GM19043 (cell line): ENCODE measurements around the gene ENGASE.

Source experiments
- ATAC-seq: cut with Tn5 transposase; IDR thresholded peaks from one replicate; pipeline ENCODE4 v1.9.1; 2021; ENCODE audit warnings: low read depth; ENCODE audit not compliant: unreplicated experiment

Gene ENGASE

GRCh38 chr17:79132271-79133064, 57.8 kb downstream of the ENGASE start:
- ATAC-seq, result no peak

- no peak for ATAC-seq
These were observed 58.6 kb downstream of the ENGASE start for GRCh38 chr17:79133214-79133613.

- no peak for ATAC-seq
These were observed 59.4 kb downstream of the ENGASE start for GRCh38 chr17:79133985-79134384.

- ATAC-seq, result no peak
These were observed 60.4 kb downstream of the ENGASE start for GRCh38 chr17:79135011-79135410.

GRCh38 chr17:79135628-79136405, 61.2 kb downstream of the ENGASE start:
- ATAC-seq, result no peak
